ENCODE results near the gene MTF2.
"Not testable (repeated sequence)": the region's sequence is repeated elsewhere in the genome, so short reads cannot be mapped to it uniquely, and the experiment has no call there.

The MTF2 gene

DNA sequence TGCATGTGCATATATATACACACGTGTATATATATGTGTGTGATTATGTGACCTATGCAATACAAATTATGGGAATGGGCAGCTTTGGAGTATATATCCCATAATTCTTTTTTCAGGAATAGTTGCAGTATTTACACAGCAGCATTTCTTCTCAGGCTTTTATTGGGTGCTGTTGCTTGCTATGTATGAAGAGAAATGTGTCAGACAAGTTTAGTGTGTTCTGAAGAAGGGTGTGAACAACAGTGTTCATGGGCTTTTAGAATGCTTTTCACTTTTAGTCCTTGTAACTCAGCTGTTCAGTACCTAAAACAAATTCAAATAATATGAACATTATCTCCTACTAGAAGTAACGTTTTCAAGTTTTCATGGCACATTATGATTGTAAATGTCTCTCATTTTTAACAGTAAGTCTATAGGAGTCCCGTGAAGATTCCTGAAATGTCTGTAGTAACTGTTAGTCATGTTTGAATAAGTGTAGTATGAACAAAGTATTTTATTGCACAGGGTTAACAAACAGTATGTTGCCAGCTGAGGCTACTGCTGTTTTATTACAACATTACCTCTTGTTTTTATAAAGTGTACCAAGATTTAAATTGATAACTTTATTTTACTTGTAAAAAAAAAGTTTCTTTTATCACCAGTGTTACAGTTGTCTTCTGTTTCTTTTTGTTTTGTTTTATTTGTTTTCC lies 58.7 kb downstream of the MTF2 start:
- in situ Hi-C loops (cut with MboI; ENCODE audit: low sequenced_read_pairs), result no loop called here

DNA sequence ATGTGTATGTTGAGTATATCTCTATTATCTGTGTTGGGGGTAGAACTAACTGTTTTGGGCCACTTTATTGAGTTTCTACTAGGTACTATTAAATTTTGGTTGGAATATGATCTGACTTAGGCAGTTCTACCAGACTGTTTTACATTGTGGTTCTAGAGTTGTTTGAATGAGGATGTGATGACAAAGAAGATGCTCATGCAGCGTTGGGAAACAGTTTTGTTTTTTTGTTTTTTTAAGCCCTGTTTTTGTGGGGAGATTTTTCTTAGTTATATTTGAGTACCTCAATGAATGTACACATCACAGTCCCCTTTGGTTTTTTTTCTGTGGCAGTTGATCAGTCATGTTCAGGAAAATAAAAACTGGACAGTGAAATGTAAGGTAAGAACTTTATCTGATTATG lies 61.0 kb downstream of the MTF2 start:
- in situ Hi-C loops (cut with MboI; ENCODE audit: low sequenced_read_pairs), result no loop called here

DNA sequence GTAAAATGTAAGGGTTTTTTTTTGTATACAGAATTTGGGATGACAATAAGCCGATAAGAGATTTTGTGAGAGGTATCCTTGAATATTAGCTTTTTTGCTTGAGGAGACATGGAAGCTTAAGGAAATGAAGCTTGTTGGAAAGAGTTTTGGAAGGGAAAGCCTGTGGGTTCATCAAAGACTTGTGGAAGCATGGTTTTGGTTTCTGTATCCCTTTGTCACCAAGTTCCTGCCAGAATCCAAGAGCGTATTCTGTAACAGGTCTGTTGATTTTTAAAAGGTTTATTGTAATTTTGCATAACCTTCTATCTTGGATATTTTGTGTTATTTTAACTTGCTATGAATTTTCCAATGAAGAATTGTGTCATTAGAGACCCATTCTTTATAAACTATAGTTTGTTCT lies 63.1 kb downstream of the MTF2 start:
- in situ Hi-C loops (cut with MboI; ENCODE audit: low sequenced_read_pairs), result no loop called here

DNA sequence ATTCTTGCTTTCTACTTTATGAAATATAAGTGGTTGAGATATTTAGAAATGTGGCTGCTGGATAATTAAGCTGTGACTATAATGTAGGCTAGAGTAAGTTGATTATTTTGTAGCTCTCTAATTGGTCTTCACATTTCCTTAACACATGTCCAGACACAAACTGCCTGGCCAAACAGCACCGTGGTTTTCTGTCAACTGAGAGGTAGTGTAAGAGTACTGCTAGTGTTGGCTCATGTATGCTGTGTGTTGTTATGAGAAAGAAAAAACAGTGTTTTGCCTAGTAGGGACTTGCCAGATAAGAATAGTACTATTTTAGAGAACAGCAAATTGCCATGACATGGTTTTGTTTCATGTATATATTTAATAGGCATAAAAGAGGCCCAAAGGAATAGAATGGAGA lies 64.1 kb downstream of the MTF2 start:
- in situ Hi-C loops (cut with MboI; ENCODE audit: low sequenced_read_pairs), result no loop called here

DNA sequence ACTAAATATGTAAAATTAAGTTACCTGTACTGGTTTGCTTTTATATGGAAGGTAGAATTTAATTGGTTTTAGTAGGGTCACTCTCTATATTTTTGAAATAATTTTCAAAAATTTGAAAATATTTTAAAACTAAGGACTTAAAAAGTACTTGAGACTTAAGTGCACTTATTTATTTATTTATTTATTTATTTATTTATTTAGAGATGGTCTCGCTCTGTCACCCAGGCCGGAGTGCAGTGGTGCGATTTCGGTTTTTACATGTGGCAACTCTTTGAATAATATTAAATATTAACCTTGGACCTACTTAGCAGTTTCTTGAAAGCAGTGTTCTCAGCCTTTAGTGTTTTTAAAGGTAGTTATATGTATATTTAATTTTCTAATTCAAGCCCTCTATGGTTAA lies 64.7 kb downstream of the MTF2 start:
- in situ Hi-C loops (cut with MboI; ENCODE audit: low sequenced_read_pairs), result no loop called here

DNA sequence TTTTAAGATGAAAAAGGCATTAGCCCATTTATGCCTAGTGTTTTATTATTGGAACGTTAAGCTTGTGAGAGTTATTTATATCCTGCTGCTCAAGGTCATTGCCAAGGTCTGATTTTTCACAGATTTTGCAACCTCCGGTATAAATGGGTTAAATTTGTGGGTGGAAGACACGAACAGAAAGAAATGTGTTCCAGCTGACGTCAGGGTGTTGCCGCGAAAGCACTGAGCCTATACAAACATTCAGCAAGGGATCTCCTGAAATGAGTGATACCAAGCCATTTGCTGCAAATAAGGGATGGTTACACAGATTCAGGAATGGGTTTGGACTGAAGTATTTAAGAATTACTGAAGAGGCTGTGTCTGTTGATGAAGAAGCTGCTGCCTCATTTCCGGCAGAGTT lies 68.9 kb downstream of the MTF2 start:
- in situ Hi-C loops (cut with MboI; ENCODE audit: low sequenced_read_pairs), result no loop called here

DNA sequence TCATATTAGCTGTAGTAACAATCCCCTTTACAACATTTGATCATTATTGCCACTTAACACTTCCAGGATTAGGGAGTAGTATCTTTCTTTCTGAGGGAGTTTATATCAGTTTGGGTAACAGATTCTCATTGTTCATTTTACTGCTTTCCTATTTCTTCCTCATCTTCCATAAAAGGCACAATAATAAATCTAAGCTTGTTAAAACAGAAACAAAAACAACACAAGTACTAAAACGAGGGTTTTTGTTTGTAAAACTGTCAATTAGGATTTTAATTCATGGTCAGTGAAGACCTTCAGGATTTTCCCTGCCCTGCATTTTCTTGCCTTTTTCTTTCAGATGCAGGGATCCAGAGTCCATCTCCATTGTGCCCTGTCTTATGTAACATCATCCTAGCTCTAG lies 71.6 kb downstream of the MTF2 start:
- in situ Hi-C loops (cut with MboI; ENCODE audit: low sequenced_read_pairs), result no loop called here

DNA sequence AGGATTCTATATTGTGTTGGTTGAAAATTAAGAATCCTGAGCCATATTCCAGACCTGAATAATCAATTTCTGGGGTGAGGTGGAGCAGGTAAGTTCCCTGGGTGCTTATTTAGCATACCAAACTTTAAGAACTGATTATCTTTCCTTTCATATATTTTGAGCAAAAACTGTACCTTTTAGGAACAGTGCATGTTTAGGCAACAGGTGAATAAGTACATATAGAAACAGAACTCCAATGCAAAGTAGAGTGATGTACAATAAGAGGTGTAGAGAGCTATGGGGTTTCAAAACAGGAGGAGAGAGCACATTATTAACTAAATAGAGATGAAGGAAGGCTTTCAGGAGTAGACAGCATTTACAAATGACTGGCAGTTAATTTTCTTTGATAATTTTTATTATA lies 72.4 kb downstream of the MTF2 start:
- in situ Hi-C loops (cut with MboI; ENCODE audit: low sequenced_read_pairs), result no loop called here

DNA sequence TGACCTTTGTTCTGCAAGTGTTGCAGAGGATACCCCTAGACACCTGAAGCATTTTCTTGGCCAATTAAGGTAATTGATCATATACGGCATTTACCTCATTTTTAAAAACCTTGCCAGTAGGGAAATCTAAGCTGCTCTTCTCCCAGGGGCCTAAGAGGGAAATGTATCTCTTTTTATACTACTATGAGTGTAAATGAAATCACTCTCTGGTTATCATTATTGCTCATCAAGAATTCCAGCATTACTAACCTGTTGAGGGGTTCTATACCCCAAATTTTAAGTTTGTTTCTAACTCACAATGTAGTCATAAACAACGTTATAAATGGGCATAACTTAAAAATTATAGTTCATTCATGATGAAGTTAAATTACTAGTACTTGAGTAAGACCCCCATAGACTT lies 73.8 kb downstream of the MTF2 start:
- in situ Hi-C loops (cut with MboI; ENCODE audit: low sequenced_read_pairs), result no loop called here

DNA sequence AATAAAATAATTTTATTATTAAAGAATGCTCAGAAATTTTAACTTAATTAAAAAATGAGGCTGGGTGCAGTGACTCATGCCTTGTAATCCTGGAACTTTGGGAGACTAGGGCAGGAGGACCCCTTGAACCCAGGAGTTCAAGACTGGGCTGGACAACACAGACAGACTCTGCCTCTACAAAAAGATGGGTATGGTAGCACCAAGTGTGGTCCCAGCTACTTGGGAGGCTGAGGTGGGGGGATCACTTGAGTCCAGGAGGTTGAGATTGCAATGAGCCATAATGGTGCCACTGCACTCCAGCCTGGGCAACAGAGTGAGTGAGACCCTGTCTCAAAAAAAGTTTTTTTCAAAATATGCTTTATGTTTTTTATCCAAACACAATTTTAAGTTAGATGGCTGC lies 75.8 kb downstream of the MTF2 start:
- in situ Hi-C loops (cut with MboI; ENCODE audit: low sequenced_read_pairs), result no loop called here

DNA sequence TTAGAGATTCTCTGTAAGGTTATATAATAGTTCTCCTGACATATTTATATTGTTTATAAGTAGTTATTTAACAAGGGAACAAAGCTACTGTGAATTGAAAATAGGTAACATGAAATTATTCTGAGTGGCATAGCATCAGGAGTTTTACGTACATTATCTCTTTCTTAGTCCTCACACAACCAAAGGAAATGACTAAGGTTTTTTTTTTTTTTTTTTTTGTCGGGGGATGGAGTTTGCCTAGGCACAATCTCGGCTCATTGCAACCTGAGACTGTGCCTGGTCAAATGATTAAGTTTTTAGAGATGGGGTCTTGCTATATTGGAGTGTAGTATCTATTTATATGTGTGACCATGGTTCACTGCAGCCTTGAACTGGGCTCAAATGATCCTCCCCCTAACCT lies 76.3 kb downstream of the MTF2 start:
- in situ Hi-C loops (cut with MboI; ENCODE audit: low sequenced_read_pairs), result no loop called here

DNA sequence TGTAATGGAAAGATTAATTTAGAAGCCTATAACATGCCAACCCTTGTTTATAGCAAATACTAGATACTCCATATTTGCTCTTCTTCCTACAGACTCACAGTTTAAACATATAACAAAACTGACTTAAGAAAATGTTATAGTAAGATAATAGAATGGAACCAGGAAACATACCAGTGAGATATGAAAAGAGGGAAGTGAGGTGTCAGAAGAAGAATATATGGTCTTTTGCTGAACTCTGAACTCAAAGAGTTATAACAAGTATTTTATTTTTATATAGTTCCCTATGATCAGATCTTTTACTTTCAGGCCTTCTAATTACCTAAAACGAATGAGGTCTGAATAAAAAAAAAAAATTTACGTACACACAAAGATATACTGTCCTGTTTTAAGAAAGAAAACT lies 80.3 kb downstream of the MTF2 start:
- in situ Hi-C loops (cut with MboI; ENCODE audit: low sequenced_read_pairs), result no loop called here

DNA sequence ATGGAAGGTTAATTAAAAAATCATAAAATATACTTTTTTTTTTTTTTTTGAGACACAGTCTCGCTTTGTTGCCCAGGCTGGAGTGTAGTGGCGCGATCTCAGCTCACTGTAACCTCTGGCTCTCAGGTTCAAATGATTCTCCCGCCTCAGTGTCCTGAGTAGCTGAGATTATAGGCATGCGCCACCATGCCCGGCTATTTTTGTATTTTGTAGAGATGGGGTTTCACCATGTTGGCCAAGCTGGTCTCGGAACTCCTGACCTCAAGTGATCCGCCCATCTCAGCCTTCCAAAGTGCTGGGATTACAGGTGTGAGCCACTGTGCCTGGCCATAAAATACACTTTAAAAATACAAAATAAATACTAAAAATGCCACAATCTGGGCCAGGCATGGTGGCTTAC lies 84.2 kb downstream of the MTF2 start:
- in situ Hi-C loops (cut with MboI; ENCODE audit: low sequenced_read_pairs), result not testable (repeated sequence)

DNA sequence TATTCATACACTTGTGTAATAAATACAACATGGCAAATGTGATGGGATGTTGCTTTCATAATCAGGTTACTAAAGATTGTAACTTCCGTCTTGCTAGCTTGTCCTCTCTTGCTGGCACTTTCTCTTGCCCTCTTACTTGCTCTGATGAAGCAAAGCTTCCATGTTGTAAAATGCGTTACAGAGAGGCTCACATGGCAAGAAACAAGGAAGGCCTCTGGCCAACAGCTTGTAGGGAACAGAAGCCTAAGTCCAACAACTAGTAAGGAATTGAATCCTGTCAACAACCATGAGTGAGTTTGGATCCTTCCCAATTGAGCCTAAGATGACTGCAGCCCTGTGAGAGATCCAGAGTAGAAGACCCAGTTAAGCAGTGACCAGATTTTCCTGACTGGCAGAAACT lies 85.7 kb downstream of the MTF2 start:
- in situ Hi-C loops (cut with MboI; ENCODE audit: low sequenced_read_pairs), result no loop called here

DNA sequence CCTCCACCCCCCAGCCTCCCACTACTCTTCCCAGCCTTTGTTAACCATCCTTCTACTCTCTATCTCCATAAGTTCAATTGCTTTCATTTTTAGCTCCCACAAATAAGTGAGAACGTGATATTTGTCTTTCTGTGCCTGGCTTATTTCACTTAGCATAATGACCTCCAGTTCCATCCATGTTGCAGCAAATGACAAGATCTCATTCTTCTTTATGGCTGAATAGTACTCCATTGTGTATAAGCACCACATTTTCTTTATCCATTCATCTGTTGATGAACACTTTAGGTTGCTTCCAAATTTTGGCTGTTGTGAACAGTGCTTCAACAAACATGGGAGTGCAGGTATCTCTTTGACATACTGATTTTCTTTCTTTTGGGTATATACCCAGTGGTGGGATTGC lies 86.8 kb downstream of the MTF2 start:
- in situ Hi-C loops (cut with MboI; ENCODE audit: low sequenced_read_pairs), result not testable (repeated sequence)

DNA sequence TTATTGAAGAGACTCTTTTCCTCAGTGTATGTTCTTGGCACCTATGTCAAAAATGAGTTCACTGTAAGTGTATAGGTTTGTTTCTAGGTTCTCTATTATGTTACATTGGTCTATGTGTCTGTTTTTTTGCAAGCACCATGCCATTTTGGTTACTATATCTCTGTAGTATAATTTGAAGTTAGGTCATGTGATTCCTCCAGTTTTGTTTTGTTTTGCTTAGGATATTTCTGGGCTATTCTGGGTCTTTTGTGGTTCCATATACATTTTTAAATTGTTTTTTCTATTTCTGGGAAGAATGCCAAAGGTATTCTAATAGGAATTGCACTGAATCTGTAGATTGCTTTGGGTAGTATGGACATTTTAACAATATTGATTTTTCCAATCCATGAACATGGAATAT lies 87.9 kb downstream of the MTF2 start:
- in situ Hi-C loops (cut with MboI; ENCODE audit: low sequenced_read_pairs), result no loop called here

DNA sequence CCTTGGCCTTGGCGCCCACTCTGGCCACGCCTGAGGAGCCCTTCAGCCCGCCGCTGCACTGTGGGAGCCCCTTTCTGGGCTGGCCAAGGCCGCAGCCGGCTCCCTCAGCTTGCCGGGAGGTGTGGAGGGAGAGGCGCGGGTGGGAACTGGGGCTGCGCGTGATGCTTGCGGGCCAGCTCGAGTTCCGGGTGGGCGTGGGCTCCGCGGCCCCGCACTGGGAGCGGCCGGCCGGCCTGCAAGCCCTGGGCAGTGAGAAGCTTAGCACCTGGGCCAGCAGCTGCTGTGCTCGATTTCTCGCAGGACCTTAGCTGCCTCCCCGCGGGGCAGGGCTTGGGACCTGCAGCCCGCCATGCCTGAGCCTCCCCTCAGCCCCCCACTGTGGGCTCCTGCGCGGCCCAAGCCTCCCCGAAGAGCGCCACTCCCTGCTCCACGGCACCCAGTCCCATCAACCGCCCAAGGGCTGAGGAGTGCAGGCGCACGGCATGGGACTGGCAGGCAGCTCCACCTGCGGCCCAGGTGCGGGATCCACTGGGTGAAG lies 91.1 kb downstream of the MTF2 start:
- in situ Hi-C loops (cut with MboI; ENCODE audit: low sequenced_read_pairs), result not testable (repeated sequence)

DNA sequence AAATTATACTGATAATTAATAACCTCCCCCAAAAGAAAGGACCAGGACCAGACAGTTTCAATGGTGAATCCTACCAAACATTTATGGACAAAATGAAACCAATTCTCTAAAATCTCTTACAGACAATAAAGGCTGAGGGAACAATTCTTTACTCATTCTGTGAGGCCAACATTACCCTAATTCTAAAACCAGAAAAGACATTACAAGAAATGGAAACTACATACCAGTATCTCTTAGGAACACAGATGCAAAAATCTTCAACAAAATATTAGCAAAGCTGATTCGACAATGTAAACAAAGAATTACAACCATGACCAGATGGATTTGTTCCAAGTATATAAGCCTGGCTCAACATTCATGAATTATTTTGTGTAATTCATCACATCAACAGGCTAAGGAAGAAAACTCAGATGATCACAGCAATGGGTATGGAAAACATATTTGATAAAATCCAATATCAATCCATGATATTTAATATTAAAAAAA lies 92.5 kb downstream of the MTF2 start:
- in situ Hi-C loops (cut with MboI; ENCODE audit: low sequenced_read_pairs), result no loop called here

DNA sequence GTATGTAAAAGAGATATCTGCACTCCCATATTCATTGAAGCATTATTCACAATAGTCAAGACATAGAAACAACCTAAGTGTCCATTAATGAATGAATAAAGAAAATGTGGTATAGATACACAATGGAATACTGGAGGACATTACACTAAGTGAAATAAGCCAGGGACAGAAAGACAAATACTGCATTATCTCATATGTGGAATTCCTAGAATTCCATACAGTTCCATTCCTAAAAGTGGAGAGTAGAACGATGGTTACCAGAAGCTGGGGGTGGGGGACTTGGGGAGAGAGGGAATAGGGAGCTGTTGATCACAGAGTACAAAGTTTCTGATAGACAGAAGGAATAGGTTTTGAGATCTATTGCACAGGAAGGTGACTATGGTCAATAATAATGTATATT lies 93.7 kb downstream of the MTF2 start:
- in situ Hi-C loops (cut with MboI; ENCODE audit: low sequenced_read_pairs), result no loop called here

DNA sequence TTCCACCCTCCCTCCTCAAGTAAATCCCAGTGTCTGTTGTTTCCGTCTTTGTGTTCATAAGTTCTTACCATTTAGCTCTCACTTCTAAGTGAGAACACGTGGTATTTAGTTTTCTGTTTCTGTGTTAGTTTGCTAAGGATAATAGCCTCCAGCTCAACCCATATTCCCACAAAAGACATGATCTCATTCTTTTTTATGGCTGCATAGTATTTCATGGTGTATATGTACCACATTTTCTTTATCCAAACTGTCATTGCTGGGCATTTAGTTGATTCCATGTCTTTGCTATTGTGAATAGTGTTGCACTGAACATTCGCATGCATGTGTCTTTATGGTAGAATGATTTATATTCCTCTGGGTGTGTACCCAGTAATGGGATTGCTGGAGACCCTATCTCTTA lies 95.6 kb downstream of the MTF2 start:
- in situ Hi-C loops (cut with MboI; ENCODE audit: low sequenced_read_pairs), result not testable (repeated sequence)

DNA sequence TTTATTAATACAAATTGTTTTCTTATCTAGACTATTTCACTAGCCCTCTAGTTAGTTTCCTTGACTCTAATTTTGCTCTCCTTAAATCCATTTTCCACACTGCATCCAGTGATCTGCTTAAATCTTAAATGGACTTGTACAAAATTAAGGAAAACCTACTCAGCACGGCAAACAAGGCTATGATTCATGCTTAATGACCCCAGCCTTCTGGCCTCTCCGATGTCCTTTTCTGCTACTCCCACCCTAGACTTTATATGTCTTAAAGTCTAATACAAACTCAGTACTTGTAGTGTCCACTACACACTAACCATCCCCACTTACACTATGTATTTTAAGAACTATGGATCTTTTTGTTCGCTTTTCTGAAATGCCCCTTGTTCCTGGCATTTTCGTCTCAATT lies 98.9 kb downstream of the MTF2 start:
- in situ Hi-C loops (cut with MboI; ENCODE audit: low sequenced_read_pairs), result no loop called here

DNA sequence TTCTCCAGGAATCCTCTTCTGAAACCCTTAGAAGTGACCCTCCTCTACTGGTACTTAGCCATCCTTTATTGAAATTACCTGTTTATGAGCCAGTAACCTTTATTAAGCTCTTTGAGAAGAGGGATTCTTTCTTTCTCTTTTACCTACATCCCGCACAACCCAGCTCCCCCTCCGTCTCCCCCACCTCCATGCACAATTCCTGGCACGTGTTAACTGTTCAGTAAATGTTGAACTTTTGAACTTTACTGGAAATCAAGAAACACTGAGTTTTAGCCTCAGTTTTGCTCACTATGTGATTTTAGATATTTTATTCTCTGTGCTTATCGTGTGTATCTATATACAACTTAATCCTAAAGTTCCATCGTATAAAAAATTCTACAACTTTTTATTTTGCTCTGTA lies 99.3 kb downstream of the MTF2 start:
- in situ Hi-C loops (cut with MboI; ENCODE audit: low sequenced_read_pairs), result no loop called here
